Measurements from ENCODE around the gene MAPK1IP1L.

The MAPK1IP1L gene

DNA sequence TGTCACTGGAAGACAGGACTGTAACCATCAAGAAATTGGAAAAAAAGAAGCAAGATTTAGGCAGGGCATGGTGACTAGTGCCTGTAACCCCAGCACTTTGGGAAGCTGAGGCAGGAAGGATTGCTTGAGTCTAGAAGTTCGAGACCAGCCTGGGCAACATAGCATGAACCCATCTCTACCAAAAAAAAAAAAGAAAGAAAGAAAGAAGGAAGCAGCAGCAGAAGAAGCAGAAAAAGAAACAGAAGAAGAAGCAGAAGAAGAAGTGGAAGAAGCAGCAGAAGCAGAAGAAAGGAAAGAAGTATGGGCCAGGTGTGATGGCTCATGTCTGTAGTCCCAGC, 47.1 kb downstream of the MAPK1IP1L start:
- DNase-seq: no peak

DNA sequence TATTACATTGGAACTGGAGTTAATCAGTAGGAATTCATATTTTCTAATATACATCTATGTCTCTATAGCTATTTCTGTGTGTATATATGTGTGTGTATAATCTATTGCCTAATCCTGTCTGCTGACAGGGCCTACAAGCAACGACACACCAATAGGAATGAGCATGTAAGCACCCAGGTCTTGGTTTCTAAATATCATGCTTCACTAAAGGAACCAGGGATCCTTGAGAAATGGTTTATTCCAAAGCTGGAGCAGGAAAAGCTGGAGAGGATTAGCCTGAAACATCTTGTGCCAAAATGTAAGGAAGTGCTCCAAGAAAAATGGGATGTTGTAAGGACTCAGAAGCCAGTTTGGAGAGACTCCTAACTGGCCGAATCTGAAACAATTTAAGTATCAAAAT, 48.3 kb downstream of the MAPK1IP1L start:
- no peak for DNase-seq

DNA sequence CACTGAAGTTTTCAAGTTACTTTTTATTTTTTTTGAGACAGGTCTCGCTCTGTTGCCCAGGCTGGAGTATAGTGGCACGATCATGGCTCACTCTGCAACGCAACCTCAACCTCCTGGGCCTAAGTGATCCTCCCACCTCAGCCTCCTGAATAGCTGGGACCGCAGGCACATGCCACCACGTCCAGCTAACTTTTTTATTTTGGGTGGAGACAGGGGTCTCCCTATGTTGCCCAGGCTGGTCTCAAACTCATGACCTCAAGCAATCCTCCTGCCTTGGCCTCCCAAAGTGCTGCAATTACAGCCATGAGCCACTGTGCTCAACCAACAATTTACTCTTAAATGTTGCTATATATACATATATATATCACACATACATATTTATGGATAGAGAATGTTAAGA, 50.3 kb downstream of the MAPK1IP1L start:
- no peak for DNase-seq

DNA sequence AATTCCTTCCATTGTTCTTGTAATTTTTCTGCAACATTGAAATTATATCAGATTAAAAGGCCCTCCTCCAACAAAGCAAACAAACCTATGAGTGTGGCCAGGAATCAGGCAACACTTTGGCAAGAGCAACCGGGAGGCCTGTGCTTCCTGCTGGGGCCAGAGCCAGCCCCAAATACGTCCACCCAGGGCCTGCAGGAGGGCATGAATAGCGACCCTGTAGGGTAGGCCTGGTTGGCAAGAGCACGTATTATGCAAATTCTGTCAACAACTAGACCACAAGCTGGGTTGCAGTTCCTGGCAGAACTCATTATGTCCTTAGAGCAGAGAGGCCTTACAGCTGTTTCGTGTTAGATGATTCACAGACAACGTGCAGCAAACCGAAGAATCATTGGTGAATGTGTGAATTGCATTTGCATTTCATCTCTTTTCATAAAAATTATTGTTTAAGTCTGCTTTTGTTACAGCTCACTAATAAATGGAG, 50.7 kb downstream of the MAPK1IP1L start:
- peak; percentile 51 for DNase-seq

DNA sequence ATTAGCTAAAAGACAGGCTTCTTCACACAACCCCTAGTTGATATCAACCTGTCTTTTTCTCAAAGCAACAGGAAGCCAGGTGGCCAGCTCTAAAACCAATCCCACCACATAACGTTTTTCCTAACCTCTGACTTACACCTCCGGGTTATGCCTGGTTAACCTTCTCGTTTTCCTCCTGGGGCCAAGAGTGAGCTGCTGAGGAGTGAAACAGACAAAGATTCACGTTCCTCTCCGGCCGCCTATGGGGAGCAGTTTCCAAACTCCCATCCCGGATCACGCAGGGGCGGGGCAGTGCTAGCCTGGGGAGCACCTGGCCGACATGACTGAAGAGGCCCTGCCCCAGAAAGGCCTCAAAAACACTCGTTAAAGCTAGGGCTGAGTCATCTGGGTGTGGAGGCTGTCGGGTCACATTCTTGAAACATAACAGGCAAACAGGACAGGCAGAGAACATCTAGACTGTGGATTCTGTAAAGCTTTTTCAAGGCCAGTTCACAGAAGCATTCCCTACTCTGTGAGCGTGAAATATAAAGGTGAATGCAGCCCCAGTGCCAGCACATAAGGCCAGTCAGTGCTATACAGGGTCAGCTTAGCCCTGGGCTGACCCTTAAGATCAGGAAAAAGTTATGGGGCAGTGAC, 51.7 kb downstream of the MAPK1IP1L start:
- DNase-seq: peak; percentile 62

DNA sequence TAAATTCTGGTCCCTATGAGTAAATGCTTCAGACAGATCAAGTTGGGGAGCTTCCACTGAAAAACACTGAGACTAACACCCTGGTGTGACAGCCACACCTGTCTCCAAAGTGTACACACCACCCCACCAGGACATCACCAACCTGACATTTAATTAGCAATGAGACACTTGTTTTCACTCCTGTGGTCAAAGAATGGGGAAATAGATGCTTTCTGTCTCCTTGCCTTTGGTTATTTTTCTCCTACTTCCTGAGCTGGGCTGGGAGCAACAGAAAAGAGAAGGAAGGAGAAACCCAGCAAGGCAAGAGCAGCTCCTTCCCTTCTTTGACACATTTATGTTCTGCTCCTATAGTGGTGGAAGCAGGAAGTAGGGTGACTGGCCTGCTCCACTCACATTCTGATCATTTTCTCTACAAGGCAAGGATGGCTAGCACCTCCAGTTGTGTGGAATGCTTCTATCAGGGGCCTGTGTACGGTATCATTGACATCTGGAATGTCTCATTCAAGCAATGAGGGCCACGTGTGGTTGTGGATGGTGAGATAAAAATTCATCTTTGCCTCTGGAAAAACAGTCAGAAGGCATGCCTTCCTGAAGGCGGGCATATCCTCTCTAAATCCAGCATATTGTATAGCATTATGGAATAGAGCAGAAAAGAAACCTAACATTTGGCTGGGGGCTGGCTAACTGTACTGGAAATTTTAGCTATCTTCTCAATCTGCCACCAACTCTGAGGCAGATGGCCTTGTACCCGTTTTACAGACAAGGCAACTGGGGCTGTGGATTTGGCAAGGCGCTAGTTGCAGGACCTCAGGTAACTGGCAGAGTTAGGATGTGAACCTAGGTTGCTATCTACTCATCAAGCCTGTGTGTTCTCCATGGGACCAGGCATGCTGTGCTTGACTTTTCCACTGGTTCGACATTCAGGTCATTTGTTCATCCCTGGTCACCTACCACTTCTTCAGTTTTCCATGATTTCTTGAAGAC, 52.8 kb downstream of the MAPK1IP1L start:
- DNase-seq: no peak

DNA sequence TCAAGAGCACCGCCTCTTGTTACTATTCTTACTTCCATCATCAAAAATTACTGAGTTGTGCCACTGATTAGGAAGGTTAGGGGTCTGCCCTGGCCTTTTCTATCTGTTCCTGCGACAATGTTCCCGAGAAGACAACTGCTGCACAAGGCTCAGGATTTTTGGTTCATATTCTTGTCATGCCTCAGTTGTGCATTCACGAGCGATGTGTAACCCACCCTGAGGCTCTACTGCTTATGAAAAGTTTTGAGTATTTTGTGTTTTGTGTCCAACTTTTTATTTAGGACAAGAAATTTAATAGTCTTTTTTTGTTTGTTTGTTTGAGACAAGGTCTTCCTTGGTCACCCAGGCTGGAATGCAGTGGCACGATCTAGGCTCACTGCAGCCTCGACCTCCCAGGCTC, 54.5 kb downstream of the MAPK1IP1L start:
- DNase-seq: no peak

DNA sequence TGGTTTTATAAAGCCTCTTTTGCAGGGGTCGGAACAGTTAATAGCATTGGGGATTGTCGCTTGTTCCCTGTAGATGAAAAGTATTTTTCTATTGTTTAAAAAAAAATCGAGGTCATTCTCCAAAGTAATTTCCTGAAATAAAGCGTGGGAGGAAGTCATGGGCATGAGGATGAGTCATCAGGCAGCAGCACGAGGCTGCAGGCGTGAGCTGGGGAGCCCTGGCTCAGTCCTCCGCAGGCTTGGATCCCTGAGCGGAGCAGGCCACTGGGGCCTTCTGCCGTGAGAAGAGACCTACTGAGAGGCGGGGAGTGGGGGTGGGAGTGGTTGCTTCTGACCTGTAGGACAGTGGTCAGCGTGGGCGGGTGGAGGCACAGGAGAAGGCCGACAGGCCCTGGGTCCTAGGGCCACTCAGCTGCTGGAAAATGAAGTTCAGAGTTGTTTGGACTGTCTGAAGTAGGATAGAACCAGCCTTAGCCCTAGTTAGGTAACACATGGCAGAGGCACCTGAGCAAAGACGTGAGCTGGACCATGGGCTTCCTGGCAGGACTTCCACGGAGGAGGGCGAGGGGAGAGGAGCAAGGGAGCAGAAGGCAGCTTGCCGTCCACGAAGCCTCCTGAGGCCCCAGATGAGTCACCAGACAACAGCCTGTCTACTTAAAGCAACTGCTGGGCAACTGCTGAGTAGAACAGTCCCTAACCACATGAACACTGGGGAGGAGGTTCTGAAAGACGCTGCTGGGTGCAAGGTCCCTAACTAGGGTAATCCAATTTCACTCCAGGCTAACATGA, 56.5 kb downstream of the MAPK1IP1L start:
- peak; percentile 50 for DNase-seq

DNA sequence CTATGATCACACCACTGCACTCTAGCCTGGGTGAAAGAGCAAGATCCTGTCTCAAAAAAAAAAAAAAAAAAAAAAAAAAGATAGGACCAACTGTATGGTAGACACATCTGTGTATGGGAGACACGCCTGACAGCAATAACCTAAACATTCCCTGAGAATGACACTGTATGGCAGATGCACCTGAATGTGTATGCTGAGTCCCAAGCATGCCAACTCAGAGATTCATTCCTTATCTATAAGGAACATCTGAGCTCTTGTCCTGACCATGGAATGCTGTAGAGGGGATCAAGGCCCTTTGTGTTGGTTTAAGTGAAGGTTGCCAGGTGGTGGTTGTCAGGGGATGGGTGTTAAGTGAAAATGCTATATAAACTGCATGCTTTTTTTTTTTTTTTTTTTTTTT, 58.4 kb downstream of the MAPK1IP1L start:
- no peak for DNase-seq

DNA sequence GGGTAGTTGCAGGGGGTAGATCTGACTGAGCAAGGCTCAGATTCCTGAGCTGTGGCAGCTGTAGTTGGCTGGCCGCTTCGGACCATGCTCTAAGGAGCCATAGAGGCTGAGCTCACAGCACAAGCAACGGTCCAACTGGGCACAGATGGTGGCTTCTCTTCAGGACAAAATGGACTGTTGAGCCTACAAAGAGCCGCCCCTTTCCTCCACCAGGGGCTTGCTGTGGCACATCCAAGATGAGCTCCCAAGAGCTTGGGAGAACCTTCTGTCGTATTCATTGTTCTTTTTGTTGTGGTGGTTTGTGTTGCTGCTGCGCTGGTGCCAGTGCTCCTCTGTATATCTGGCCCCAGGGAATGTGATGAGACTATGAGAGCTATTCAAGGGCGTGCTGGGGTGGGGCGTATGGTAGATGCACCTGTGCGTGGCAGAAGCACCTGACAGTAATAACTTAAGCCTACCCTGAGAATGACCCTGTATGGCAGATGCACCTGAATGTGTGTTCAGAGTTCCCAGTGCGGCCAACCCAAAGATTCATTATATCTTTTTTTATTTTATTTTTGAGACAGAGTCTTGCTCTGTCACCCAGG, 59.8 kb downstream of the MAPK1IP1L start:
- no peak for DNase-seq

DNA sequence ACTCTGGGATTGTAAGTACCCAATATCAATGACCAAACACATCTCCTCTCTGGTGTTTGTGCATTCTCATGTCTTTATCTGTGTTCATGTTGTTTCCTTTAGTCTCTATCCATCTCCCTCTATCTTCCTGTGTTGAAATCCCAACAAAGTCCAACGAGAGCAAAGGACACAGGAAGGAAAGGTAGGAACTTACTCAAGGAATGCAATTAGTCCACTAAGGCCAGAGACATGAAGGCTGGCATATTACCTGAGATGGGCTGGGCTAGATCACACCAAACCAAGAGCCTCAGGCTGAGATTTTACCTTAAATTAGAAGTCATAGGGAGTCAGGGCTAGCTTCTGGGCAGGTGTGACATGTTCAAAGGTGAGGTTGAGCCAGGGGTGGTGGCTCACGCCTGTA, 63.3 kb downstream of the MAPK1IP1L start:
- DNase-seq: no peak

DNA sequence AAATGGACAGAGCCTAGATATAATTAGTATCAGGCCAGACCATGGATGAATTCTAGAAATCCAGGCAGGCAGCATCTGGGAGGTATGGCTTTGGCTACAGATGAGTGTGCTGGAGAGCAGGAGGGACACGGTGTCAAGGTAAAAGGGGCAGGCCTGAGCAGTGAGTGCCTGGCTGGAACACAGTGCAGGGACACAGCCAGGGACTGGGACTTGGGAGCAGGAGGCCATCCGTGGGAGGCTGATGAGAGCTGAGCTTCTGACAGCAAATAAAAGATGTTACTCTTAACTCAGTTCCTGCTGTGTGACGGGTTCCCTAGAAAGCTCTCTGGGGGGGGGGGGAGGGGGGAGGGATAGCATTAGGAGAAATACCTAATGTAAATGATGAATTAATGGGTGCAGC, 64.0 kb downstream of the MAPK1IP1L start:
- no peak for DNase-seq

DNA sequence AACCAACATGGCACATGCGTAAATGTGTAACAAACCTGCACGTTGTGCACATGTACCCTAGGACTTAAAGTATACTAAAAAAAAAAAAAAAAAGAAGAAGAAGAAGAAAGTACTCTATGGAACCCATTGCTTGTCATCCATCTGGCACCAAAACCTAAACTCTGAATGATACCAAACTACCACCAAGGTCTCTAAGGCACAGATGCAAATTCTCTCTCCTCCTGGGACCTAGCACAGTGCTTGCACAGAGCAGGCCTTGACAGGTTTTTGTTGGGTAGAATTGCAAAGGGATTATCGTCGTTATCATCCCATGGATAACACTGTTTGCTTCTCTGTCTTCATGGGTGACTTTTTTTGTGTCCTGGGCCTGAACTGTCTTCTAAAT, 64.4 kb downstream of the MAPK1IP1L start:
- DNase-seq: no peak

DNA sequence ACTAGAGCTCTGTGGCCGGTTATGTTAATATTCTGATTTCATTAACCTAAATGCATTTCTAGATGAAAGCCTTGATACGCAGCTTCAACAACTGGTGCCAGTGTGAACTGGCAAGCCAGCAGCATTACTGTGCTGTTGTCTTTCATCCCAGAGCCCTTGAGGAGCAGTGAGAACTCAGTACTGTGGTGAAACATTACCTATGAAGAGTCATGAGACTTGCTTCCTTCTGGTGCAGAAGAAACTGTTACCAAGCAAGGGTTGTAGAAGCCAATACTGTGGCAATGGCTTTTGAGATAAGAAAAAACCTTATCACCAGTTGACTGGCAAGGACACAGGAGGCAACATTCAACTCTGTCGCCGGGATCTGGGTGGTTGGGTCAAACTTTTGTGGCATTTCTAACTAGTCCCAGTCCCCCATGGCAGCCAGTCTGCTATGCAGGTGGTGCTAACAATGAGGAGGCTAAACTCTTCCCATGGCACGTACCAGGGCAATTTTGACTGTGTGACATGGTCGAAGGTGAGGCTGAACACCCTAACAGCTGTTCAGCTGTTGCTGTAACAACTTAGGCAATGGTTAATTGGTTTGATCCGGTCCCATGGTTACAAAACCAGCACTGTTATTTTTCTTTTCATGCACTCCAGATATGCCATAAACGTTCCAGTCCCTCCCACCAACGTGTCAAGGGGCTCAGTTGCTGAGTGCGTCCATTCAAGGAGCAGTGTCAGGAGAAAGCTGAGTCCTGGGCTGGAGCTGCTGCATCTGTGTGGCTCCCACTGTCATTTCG, 65.0 kb downstream of the MAPK1IP1L start:
- DNase-seq: no peak

DNA sequence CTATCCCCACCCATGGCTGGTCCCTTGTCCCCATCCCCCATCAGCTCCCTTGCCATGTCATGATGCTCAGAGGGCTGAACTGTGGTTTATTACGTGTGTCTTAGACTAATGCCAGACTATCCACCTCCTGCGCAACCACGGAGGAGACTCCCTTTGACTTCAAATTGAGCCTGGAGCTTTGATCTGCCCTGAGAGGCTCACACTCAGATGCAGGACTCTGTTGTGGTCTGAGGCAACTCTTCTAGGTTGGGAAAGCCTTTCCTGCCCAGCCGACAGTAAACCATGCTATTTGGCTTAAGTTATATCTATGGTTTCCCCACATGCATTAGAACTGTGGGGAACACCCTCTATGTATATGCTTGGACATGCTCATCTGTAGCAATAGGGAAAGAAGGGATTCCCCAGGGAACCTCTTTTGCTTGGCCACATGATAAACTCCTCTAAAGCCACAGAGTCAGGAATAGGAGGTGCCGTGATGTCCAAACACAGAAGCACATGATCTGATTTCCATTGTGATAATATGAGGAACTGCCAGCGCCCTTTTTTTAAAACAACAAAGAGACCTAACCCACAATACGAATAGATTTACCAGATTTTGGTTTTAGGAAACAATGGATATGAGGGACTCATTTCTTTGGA, 66.5 kb downstream of the MAPK1IP1L start:
- DNase-seq: no peak

DNA sequence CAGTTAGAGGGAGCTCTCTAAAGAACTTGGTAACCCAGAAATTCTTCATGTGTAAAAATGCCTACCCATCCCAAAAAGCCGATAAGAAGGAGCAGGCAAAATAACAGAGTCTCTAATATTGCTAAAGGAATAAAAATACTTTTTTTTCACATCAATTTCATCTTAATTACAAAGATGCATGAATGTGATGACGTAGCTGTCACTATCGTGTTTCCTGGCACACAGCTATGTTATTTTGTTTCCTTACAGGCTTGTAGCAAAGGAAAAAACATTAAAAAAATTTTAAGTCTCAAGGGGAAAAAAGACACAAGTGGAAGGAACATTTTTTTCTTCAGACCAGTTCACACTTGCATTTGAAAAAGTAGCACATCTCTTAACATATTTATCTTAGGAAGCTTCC, 67.3 kb downstream of the MAPK1IP1L start:
- DNase-seq: no peak

Data from stimulated activated naive CD4-positive, alpha-beta T cell treated with Interleukin-2 at 50 U/mL for 16 hours (primary cell).